ENCODE measurements around the gene NWD2.

Gene NWD2

GRCh38 chr4:37243722-37244582, 591 bp upstream of the NWD2 start:
- ChIA-PET CTCF (interaction anchor here (1.2 kb wide), 1 partner anchor 16 kb away, joined by 5 read pairs; no protein-coding TSS in a partner anchor), POLR2A (no interaction called here)
- no peaks in the 10 kb centered on the region for H3K36me3 ChIP-seq (ENCODE audit: control insufficient read depth in 4 of 4, insufficient read depth in 4 of 4, low read length in 3 of 4)
- peak in 2 of 3 donors; percentile 11 to 29 for DNase-seq
- H3K27me3 ChIP-seq (replicated peaks in 2 of 5; ENCODE audit: control insufficient read depth in 4 of 5, insufficient read depth in 5 of 5, low read length in 4 of 5): peaks cover 14 to 95% (median 25%) of the 10 kb centered on the region in 5 experiments
- 3% methylated on average over 70 of the region's 70 CpGs for WGBS (ENCODE audit: insufficient coverage)
- H3K4me3 ChIP-seq (ENCODE audit: control insufficient read depth in 1 of 7, extremely low read depth in 1 of 7, insufficient read depth in 4 of 7, low read depth in 2 of 7, low read length in 6 of 7): peak overlapping the region in 4 of 7 experiments; percentile 2 to 61 (median 34)
- H3K9me3 ChIP-seq (ENCODE audit: control extremely low read depth in 1 of 5, control insufficient read depth in 4 of 5, insufficient read depth in 2 of 5, low read depth in 1 of 5, low read length in 4 of 5): no peaks in the 10 kb centered on the region
- H3K27ac ChIP-seq (ENCODE audit: insufficient read depth in 1 of 2, low read depth in 1 of 2, low read length in 2 of 2, poor library complexity in 1 of 2, severe bottlenecking in 2 of 2): no peak overlapping the region
- peaks cover 0 to 25% (median 10%) of the 10 kb centered on the region in 4 experiments for H3K4me1 ChIP-seq (ENCODE audit: control extremely low read depth in 1 of 4, control insufficient read depth in 4 of 4, insufficient read depth in 4 of 4, low read length in 3 of 4)

- Histone ChIP-seq H3K27me3 (replicated peaks in 2 of 5; ENCODE audit: control insufficient read depth in 4 of 5, insufficient read depth in 5 of 5, low read length in 4 of 5) (peaks cover 16 to 92% (median 34%) of the 10 kb centered on the region in 5 experiments), H3K9me3 (ENCODE audit: control extremely low read depth in 1 of 5, control insufficient read depth in 4 of 5, insufficient read depth in 2 of 5, low read depth in 1 of 5, low read length in 4 of 5) (no peaks in the 10 kb centered on the region), H3K4me3 (ENCODE audit: control insufficient read depth in 1 of 7, extremely low read depth in 1 of 7, insufficient read depth in 4 of 7, low read depth in 2 of 7, low read length in 6 of 7) (peak overlapping the region in 4 of 7 experiments; percentile 15 to 61 (median 45)), H3K27ac (ENCODE audit: insufficient read depth in 1 of 2, low read depth in 1 of 2, low read length in 2 of 2, poor library complexity in 1 of 2, severe bottlenecking in 2 of 2) (no peak overlapping the region), H3K36me3 (ENCODE audit: control insufficient read depth in 4 of 4, insufficient read depth in 4 of 4, low read length in 3 of 4) (no peaks in the 10 kb centered on the region), H3K4me1 (ENCODE audit: control extremely low read depth in 1 of 4, control insufficient read depth in 4 of 4, insufficient read depth in 4 of 4, low read length in 3 of 4) (peaks cover 0 to 25% (median 10%) of the 10 kb centered on the region in 4 experiments)
- ChIA-PET POLR2A (no interaction called here), CTCF (no interaction called here)
- 2% methylated on average over 18 of the region's 23 CpGs for WGBS (ENCODE audit: insufficient coverage)
- DNase-seq: peak in 1 of 3 donors; percentile 32
Measured at GRCh38 chr4:37245391-37245954, 930 bp downstream of the NWD2 start.

- no peak for DNase-seq
- peaks cover 12 to 81% (median 34%) of the 10 kb centered on the region in 5 experiments for H3K27me3 ChIP-seq (replicated peaks in 2 of 5; ENCODE audit: control insufficient read depth in 4 of 5, insufficient read depth in 5 of 5, low read length in 4 of 5)
- H3K27ac ChIP-seq (ENCODE audit: insufficient read depth in 1 of 2, low read depth in 1 of 2, low read length in 2 of 2, poor library complexity in 1 of 2, severe bottlenecking in 2 of 2): no peak overlapping the region
- CTCF ChIA-PET: interaction anchor here (1.0 kb wide), 1 partner anchor 14 kb away, joined by 5 read pairs; no protein-coding TSS in a partner anchor
- H3K36me3 ChIP-seq (ENCODE audit: control insufficient read depth in 4 of 4, insufficient read depth in 4 of 4, low read length in 3 of 4): no peaks in the 10 kb centered on the region
- POLR2A ChIA-PET: no interaction called here
- H3K4me1 ChIP-seq (ENCODE audit: control extremely low read depth in 1 of 4, control insufficient read depth in 4 of 4, insufficient read depth in 4 of 4, low read length in 3 of 4): peaks cover 0 to 25% (median 10%) of the 10 kb centered on the region in 4 experiments
- H3K9me3 ChIP-seq (ENCODE audit: control extremely low read depth in 1 of 5, control insufficient read depth in 4 of 5, insufficient read depth in 2 of 5, low read depth in 1 of 5, low read length in 4 of 5): no peaks in the 10 kb centered on the region
- WGBS (ENCODE audit: insufficient coverage): 28% methylated on average over 3 of the region's 6 CpGs
- H3K4me3 ChIP-seq (ENCODE audit: control insufficient read depth in 1 of 7, extremely low read depth in 1 of 7, insufficient read depth in 4 of 7, low read depth in 2 of 7, low read length in 6 of 7): no peak overlapping the region
Measured at GRCh38 chr4:37246891-37247290, 2.3 kb downstream of the NWD2 start.

- DNase-seq: no peak
- peaks cover 0 to 6% (median 0%) of the 10 kb centered on the region in 5 experiments for H3K27me3 ChIP-seq (replicated peaks in 2 of 5; ENCODE audit: control insufficient read depth in 4 of 5, insufficient read depth in 5 of 5, low read length in 4 of 5)
- H3K4me3 ChIP-seq (ENCODE audit: control insufficient read depth in 1 of 7, extremely low read depth in 1 of 7, insufficient read depth in 4 of 7, low read depth in 2 of 7, low read length in 6 of 7): no peak overlapping the region
- no peaks in the 10 kb centered on the region for H3K9me3 ChIP-seq (ENCODE audit: control extremely low read depth in 1 of 5, control insufficient read depth in 4 of 5, insufficient read depth in 2 of 5, low read depth in 1 of 5, low read length in 4 of 5)
- 88% methylated on average over 1 of the region's 1 CpG for WGBS (ENCODE audit: insufficient coverage)
- no peaks in the 10 kb centered on the region for H3K36me3 ChIP-seq (ENCODE audit: control insufficient read depth in 4 of 4, insufficient read depth in 4 of 4, low read length in 3 of 4)
- no peak overlapping the region for H3K27ac ChIP-seq (ENCODE audit: insufficient read depth in 1 of 2, low read depth in 1 of 2, low read length in 2 of 2, poor library complexity in 1 of 2, severe bottlenecking in 2 of 2)
- CTCF ChIA-PET: no interaction called here
- POLR2A ChIA-PET: no interaction called here
- H3K4me1 ChIP-seq (ENCODE audit: control extremely low read depth in 1 of 4, control insufficient read depth in 4 of 4, insufficient read depth in 4 of 4, low read length in 3 of 4): no peaks in the 10 kb centered on the region
Measured at GRCh38 chr4:37258221-37258620, 13.7 kb downstream of the NWD2 start.

- Histone ChIP-seq H3K4me3 (ENCODE audit: control insufficient read depth in 1 of 7, extremely low read depth in 1 of 7, insufficient read depth in 4 of 7, low read depth in 2 of 7, low read length in 6 of 7) (no peak overlapping the region), H3K27ac (ENCODE audit: insufficient read depth in 1 of 2, low read depth in 1 of 2, low read length in 2 of 2, poor library complexity in 1 of 2, severe bottlenecking in 2 of 2) (no peak overlapping the region), H3K4me1 (ENCODE audit: control extremely low read depth in 1 of 4, control insufficient read depth in 4 of 4, insufficient read depth in 4 of 4, low read length in 3 of 4) (no peaks in the 10 kb centered on the region), H3K36me3 (ENCODE audit: control insufficient read depth in 4 of 4, insufficient read depth in 4 of 4, low read length in 3 of 4) (no peaks in the 10 kb centered on the region), H3K27me3 (replicated peaks in 2 of 5; ENCODE audit: control insufficient read depth in 4 of 5, insufficient read depth in 5 of 5, low read length in 4 of 5) (peaks cover 0 to 5% (median 0%) of the 10 kb centered on the region in 5 experiments), H3K9me3 (ENCODE audit: control extremely low read depth in 1 of 5, control insufficient read depth in 4 of 5, insufficient read depth in 2 of 5, low read depth in 1 of 5, low read length in 4 of 5) (no peaks in the 10 kb centered on the region)
- ChIA-PET CTCF (no interaction called here), POLR2A (no interaction called here)
- WGBS (ENCODE audit: insufficient coverage): 100% methylated on average over 1 of the region's 3 CpGs
- DNase-seq: no peak
Measured at GRCh38 chr4:37268319-37268718, 23.8 kb downstream of the NWD2 start.

- ChIA-PET POLR2A (no interaction called here), CTCF (no interaction called here)
- no peaks in the 10 kb centered on the region for H3K36me3 ChIP-seq (ENCODE audit: control insufficient read depth in 4 of 4, insufficient read depth in 4 of 4, low read length in 3 of 4)
- no peak overlapping the region for H3K4me3 ChIP-seq (ENCODE audit: control insufficient read depth in 1 of 7, extremely low read depth in 1 of 7, insufficient read depth in 4 of 7, low read depth in 2 of 7, low read length in 6 of 7)
- H3K27me3 ChIP-seq (replicated peaks in 2 of 5; ENCODE audit: control insufficient read depth in 4 of 5, insufficient read depth in 5 of 5, low read length in 4 of 5): no peaks in the 10 kb centered on the region
- peaks cover 0 to 3% (median 0%) of the 10 kb centered on the region in 5 experiments for H3K9me3 ChIP-seq (ENCODE audit: control extremely low read depth in 1 of 5, control insufficient read depth in 4 of 5, insufficient read depth in 2 of 5, low read depth in 1 of 5, low read length in 4 of 5)
- no peaks in the 10 kb centered on the region for H3K4me1 ChIP-seq (ENCODE audit: control extremely low read depth in 1 of 4, control insufficient read depth in 4 of 4, insufficient read depth in 4 of 4, low read length in 3 of 4)
- no peak overlapping the region for H3K27ac ChIP-seq (ENCODE audit: insufficient read depth in 1 of 2, low read depth in 1 of 2, low read length in 2 of 2, poor library complexity in 1 of 2, severe bottlenecking in 2 of 2)
- no CpG with 5 or more reads among the region's 1 CpG for WGBS (ENCODE audit: insufficient coverage)
- DNase-seq: no peak
Measured at GRCh38 chr4:37279121-37279520, 34.6 kb downstream of the NWD2 start.

All from common myeloid progenitor, CD34-positive (primary cell).